HepG2 (cell line): Measurements from ENCODE around the gene KRTAP1-3.

Experiments used
- ATAD3A ChIP-seq: sonication (generic); formaldehyde crosslinking; IDR thresholded peaks from 2 replicates; pipeline ENCODE4 v1.4.0; 2020; ENCODE audit warnings: missing genetic modification reagents
- ATF7-NPFF ChIP-seq: sonication (generic); formaldehyde crosslinking; IDR thresholded peaks from 2 replicates; pipeline ENCODE4 v1.8.1; 2023; ENCODE audit warnings: mild to moderate bottlenecking, low read depth, missing genetic modification reagents, moderate library complexity
- EP300 ChIP-seq, 3 experiments: sonication (generic) in 1 of 3; formaldehyde crosslinking in 1 of 3; IDR thresholded peaks; 2 replicates each; pipeline versions ENCODE4 v1.5.1 to v1.6.1; 2011 to 2020; ENCODE audit warnings: low read depth in 2 of 3, low read length in 2 of 3, borderline replicate concordance in 1 of 3, improper control_type of control experiment in 1 of 3, mild to moderate bottlenecking in 1 of 3, missing genetic modification reagents in 1 of 3, moderate library complexity in 1 of 3
- JUND ChIP-seq: sonication (generic); formaldehyde crosslinking; IDR thresholded peaks from 2 replicates; pipeline ENCODE4 v1.8.0; 2022; ENCODE audit warnings: mild to moderate bottlenecking, missing genetic modification reagents
- NFYB ChIP-seq: sonication (generic); formaldehyde crosslinking; IDR thresholded peaks from 2 replicates; pipeline ENCODE4 v1.4.0; 2020; ENCODE audit warnings: missing genetic modification reagents
- SUZ12 ChIP-seq: fragments of 150-350 bp; IDR thresholded peaks from 2 replicates; pipeline ENCODE4 v1.6.1; 2014; ENCODE audit warnings: low read depth, low read length
- TCF7 ChIP-seq: sonication (generic); IDR thresholded peaks from 2 replicates; pipeline ENCODE4 v1.6.1; 2016; ENCODE audit warnings: antibody characterized with exemption, low read depth
- ZBTB21 ChIP-seq: sonication (generic); formaldehyde crosslinking; IDR thresholded peaks from 2 replicates; pipeline ENCODE4 v1.4.0; 2020; ENCODE audit warnings: missing genetic modification reagents
- ZNF563 ChIP-seq: sonication (generic); formaldehyde crosslinking; IDR thresholded peaks from 2 replicates; pipeline ENCODE4 v1.8.0; 2022; ENCODE audit warnings: mild to moderate bottlenecking, moderate library complexity, missing genetic modification reagents
- TF ChIP-seq, protein P1 (sequence below): sonication (generic); formaldehyde crosslinking; IDR thresholded peaks from 2 replicates; pipeline ENCODE4 v1.5.0; 2020; ENCODE audit warnings: mild to moderate bottlenecking, missing genetic modification reagents, moderate library complexity
- TF ChIP-seq, protein P2 (sequence below): sonication (generic); formaldehyde crosslinking; IDR thresholded peaks from 2 replicates; pipeline ENCODE4 v1.8.1; 2023; ENCODE audit warnings: mild to moderate bottlenecking, missing genetic modification reagents

DNA sequence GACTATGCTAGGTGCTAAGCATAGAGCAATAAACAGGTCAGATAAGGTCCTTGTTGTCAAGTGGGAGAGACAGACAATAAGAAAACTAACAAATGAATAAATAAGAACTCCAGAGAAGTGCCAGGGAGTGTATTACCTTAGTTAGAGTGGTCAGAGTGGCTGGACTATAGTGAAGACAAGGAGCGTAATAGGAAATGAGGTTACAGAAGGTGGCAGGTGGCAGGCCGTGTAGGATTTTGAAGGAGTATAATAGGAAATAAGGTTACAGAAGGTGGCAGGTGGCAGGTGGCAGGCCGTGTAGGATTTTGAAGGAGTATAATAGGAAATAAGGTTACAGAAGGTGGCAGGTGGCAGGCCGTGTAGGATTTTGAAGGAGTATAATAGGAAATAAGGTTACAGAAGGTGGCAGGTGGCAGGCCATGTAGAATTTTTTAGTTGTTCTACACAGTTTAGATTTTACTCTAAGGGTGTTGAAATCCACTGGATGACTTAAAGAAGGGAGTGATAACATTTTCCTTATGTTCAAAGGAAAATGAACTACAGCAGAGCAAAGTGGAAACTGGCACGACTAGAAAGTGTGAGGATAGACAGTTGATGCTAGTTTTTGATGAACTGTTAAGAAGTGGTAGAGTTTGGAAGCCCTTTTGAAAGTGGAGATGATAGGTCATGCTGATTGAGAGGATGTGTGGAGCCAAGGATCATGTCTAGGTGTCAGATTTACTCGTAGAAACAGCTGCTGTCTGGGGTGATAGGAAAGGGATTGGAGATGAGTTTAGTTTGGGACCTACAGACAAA is 22.2 kb downstream of the KRTAP1-3 start:
- TF ChIP-seq, protein P1, sequence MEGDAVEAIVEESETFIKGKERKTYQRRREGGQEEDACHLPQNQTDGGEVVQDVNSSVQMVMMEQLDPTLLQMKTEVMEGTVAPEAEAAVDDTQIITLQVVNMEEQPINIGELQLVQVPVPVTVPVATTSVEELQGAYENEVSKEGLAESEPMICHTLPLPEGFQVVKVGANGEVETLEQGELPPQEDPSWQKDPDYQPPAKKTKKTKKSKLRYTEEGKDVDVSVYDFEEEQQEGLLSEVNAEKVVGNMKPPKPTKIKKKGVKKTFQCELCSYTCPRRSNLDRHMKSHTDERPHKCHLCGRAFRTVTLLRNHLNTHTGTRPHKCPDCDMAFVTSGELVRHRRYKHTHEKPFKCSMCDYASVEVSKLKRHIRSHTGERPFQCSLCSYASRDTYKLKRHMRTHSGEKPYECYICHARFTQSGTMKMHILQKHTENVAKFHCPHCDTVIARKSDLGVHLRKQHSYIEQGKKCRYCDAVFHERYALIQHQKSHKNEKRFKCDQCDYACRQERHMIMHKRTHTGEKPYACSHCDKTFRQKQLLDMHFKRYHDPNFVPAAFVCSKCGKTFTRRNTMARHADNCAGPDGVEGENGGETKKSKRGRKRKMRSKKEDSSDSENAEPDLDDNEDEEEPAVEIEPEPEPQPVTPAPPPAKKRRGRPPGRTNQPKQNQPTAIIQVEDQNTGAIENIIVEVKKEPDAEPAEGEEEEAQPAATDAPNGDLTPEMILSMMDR, result no peak
- TF ChIP-seq, protein P2, sequence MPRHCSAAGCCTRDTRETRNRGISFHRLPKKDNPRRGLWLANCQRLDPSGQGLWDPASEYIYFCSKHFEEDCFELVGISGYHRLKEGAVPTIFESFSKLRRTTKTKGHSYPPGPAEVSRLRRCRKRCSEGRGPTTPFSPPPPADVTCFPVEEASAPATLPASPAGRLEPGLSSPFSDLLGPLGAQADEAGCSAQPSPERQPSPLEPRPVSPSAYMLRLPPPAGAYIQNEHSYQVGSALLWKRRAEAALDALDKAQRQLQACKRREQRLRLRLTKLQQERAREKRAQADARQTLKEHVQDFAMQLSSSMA (CRISPR knock-in tag), result no peak
- TF ChIP-seq ATAD3A, result no peak
- no peak for TF ChIP-seq ZNF563
- TF ChIP-seq EP300 (IDR thresholded peaks at IDR 0.05; ENCODE audit: low read depth in 2 of 2, low read length in 2 of 2), result no peak
- no peak for TF ChIP-seq EP300 (CRISPR knock-in tag; IDR thresholded peaks at IDR 0.05; ENCODE audit: borderline replicate concordance)
- no peak for TF ChIP-seq NFYB (CRISPR knock-in tag)
- TF ChIP-seq TCF7, result no peak
- no peak for TF ChIP-seq SUZ12
- TF ChIP-seq ZBTB21 (CRISPR knock-in tag), result no peak
- TF ChIP-seq JUND (CRISPR knock-in tag), result no peak
- TF ChIP-seq ATF7-NPFF (CRISPR knock-in tag), result no peak
